ENCODE results near the gene RTN3. TPM values are rescaled to one million over a fixed set of nuclear protein-coding genes. Genes with fewer than 3 reads are reported as not detected.

RTN3 gene
- polyA plus RNA-seq, 1 donor from 2014 or later: 283 TPM

DNA sequence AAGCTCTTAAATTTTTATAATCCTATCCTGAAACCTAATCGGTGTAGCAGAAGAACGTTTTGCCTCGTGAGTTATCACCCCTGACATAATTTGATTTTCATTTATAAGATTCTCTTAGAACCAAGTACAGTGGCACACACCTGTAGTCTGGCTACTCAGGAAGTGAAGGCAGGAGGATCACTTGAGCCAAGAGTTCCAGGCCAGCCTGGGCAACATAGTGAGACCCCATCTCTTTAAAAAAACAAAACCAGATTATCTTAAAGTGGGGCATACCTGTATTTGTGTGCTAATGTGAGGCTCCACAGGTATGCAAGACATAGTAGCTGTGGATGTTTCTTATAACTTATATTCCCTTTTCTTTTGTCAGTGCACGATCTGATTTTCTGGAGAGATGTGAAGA is 68.3 kb downstream of the RTN3 start:
- no peak overlapping the region for H2AFZ ChIP-seq (ENCODE audit: low read depth, low read length)
- no peak overlapping the region for H3K27ac ChIP-seq (ENCODE audit: low read length)
- no peaks in the 10 kb centered on the region for H3K9me3 ChIP-seq (ENCODE audit: low read length)
- peaks cover 19% of the 10 kb centered on the region for H3K36me3 ChIP-seq (ENCODE audit: insufficient read depth, low read length)
- no peaks in the 10 kb centered on the region for H3F3A ChIP-seq (ENCODE audit: insufficient read depth, low read length, poor library complexity, severe bottlenecking)
- H3K79me2 ChIP-seq (replicated peaks; ENCODE audit: insufficient read depth, low read length): peaks cover 50% of the 10 kb centered on the region
- H4K20me1 ChIP-seq (ENCODE audit: insufficient read depth): peaks cover 20% of the 10 kb centered on the region
- H3K4me2 ChIP-seq (ENCODE audit: low read length): no peak overlapping the region
- H3K27me3 ChIP-seq (ENCODE audit: insufficient read depth, low read depth, low read length): no peaks in the 10 kb centered on the region
- TF ChIP-seq EZH2 (IDR thresholded peaks at IDR 0.05; ENCODE audit: borderline replicate concordance, insufficient read depth, low read length, poor library complexity, severe bottlenecking): no peak
- TF ChIP-seq TAF1 (IDR thresholded peaks at IDR 0.05; ENCODE audit: low read depth): no peak
- no peak for TF ChIP-seq SMC3 (conservative IDR thresholded peaks at IDR 0.05; ENCODE audit: poor library complexity)
- TF ChIP-seq MXI1 (conservative IDR thresholded peaks at IDR 0.05; ENCODE audit: poor library complexity, severe bottlenecking): no peak
- no peak for TF ChIP-seq POLR2AphosphoS5 (IDR thresholded peaks at IDR 0.05)
- TF ChIP-seq REST (IDR thresholded peaks at IDR 0.05; ENCODE audit: borderline replicate concordance): no peak
- TF ChIP-seq RAD21 (conservative IDR thresholded peaks at IDR 0.05): no peak
- no peak for TF ChIP-seq EP300 (conservative IDR thresholded peaks at IDR 0.05; ENCODE audit: poor library complexity, severe bottlenecking)
- TF ChIP-seq, protein P1, sequence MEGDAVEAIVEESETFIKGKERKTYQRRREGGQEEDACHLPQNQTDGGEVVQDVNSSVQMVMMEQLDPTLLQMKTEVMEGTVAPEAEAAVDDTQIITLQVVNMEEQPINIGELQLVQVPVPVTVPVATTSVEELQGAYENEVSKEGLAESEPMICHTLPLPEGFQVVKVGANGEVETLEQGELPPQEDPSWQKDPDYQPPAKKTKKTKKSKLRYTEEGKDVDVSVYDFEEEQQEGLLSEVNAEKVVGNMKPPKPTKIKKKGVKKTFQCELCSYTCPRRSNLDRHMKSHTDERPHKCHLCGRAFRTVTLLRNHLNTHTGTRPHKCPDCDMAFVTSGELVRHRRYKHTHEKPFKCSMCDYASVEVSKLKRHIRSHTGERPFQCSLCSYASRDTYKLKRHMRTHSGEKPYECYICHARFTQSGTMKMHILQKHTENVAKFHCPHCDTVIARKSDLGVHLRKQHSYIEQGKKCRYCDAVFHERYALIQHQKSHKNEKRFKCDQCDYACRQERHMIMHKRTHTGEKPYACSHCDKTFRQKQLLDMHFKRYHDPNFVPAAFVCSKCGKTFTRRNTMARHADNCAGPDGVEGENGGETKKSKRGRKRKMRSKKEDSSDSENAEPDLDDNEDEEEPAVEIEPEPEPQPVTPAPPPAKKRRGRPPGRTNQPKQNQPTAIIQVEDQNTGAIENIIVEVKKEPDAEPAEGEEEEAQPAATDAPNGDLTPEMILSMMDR (IDR thresholded peaks at IDR 0.05; ENCODE audit: poor library complexity, severe bottlenecking): no peak
- no peaks in the 10 kb centered on the region for H3K9me2 ChIP-seq (ENCODE audit: insufficient read depth, low read length)
- H3K4me3 ChIP-seq (ENCODE audit: low read length): no peak overlapping the region
- no peak overlapping the region for H3K9ac ChIP-seq (ENCODE audit: low read length)

GRCh38 chr11:63756919-63757761 is 75.8 kb downstream of the RTN3 start:
- Histone ChIP-seq H3K4me2 (ENCODE audit: low read length) (no peak overlapping the region), H3K36me3 (ENCODE audit: insufficient read depth, low read length) (peaks cover 9% of the 10 kb centered on the region), H4K20me1 (ENCODE audit: insufficient read depth) (no peaks in the 10 kb centered on the region), H3K4me3 (ENCODE audit: low read length) (no peak overlapping the region), H3K9me2 (ENCODE audit: insufficient read depth, low read length) (no peaks in the 10 kb centered on the region), H3K27me3 (ENCODE audit: insufficient read depth, low read depth, low read length) (no peaks in the 10 kb centered on the region), H3K9ac (ENCODE audit: low read length) (no peak overlapping the region), H3F3A (ENCODE audit: insufficient read depth, low read length, poor library complexity, severe bottlenecking) (no peaks in the 10 kb centered on the region), H3K9me3 (ENCODE audit: low read length) (no peaks in the 10 kb centered on the region), H3K27ac (ENCODE audit: low read length) (no peak overlapping the region), H3K79me2 (replicated peaks; ENCODE audit: insufficient read depth, low read length) (peaks cover 24% of the 10 kb centered on the region), H2AFZ (ENCODE audit: low read depth, low read length) (no peak overlapping the region)
- TF ChIP-seq, protein P1 (IDR thresholded peaks at IDR 0.05; ENCODE audit: poor library complexity, severe bottlenecking): no peak
- TF ChIP-seq REST (IDR thresholded peaks at IDR 0.05; ENCODE audit: borderline replicate concordance): no peak
- no peak for TF ChIP-seq MXI1 (conservative IDR thresholded peaks at IDR 0.05; ENCODE audit: poor library complexity, severe bottlenecking)
- no peak for TF ChIP-seq TAF1 (IDR thresholded peaks at IDR 0.05; ENCODE audit: low read depth)
- no peak for TF ChIP-seq EZH2 (IDR thresholded peaks at IDR 0.05; ENCODE audit: borderline replicate concordance, insufficient read depth, low read length, poor library complexity, severe bottlenecking)
- TF ChIP-seq SMC3 (conservative IDR thresholded peaks at IDR 0.05; ENCODE audit: poor library complexity): no peak
- TF ChIP-seq RAD21 (conservative IDR thresholded peaks at IDR 0.05): no peak
- TF ChIP-seq EP300 (conservative IDR thresholded peaks at IDR 0.05; ENCODE audit: poor library complexity, severe bottlenecking): no peak
- no peak for TF ChIP-seq POLR2AphosphoS5 (IDR thresholded peaks at IDR 0.05)

Data from neural cell (in vitro differentiated cells).